ENCODE results near the gene B3GNT7.

Gene B3GNT7

DNA sequence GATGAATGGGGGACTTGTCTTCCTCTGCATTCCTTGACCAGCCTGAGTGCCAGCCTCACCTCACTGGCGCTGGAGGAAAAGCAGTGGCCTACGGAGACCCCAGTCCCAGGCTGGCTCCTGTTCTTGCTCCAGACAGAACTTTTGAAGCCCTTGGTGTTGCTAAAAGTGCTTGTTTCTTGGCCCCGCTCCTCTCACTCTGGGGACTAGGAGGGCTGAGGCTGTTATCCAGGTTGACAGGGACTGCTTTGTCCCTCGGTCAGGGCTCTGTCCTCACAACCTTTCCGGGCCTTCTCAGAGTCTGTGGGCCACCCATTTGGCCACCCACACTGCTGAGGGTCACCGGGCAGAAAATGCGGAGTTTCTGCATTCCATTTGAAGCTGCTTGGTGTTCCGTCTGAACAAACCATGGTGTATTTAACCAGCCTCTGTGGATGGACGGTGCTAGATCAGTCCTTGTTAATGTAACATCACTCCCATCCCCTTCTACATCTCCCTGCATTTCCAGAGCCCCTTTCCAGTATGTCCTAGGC, 25.6 kb downstream of the B3GNT7 start:
- TF ChIP-seq, protein P1, sequence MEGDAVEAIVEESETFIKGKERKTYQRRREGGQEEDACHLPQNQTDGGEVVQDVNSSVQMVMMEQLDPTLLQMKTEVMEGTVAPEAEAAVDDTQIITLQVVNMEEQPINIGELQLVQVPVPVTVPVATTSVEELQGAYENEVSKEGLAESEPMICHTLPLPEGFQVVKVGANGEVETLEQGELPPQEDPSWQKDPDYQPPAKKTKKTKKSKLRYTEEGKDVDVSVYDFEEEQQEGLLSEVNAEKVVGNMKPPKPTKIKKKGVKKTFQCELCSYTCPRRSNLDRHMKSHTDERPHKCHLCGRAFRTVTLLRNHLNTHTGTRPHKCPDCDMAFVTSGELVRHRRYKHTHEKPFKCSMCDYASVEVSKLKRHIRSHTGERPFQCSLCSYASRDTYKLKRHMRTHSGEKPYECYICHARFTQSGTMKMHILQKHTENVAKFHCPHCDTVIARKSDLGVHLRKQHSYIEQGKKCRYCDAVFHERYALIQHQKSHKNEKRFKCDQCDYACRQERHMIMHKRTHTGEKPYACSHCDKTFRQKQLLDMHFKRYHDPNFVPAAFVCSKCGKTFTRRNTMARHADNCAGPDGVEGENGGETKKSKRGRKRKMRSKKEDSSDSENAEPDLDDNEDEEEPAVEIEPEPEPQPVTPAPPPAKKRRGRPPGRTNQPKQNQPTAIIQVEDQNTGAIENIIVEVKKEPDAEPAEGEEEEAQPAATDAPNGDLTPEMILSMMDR (IDR thresholded peaks at IDR 0.05; ENCODE audit: low read depth, low read length) = no peak
- no peak for DNase-seq (ENCODE audit: extremely low read depth, low read depth)

DNA sequence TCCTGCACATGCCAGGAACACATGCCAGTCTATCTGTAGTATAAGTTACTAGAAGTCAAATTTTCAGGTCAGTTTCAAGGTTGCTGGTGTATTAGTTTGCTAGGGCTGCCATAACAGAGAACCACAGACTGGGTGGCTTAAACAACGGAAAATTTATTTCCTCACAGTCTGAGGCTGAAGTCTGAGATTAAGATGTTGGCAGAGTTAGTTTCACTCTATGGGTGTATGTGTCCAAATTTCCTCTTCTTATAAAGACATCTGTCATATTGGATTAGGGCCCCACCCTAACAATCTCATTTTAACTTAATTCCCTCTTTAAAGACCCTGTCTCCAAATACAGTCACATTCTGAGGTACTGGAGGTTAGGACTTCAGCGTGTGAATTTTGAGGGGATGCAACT, 26.5 kb downstream of the B3GNT7 start:
- TF ChIP-seq, protein P1 (IDR thresholded peaks at IDR 0.05; ENCODE audit: low read depth, low read length) = no peak
- no peak for DNase-seq (ENCODE audit: extremely low read depth, low read depth)

DNA sequence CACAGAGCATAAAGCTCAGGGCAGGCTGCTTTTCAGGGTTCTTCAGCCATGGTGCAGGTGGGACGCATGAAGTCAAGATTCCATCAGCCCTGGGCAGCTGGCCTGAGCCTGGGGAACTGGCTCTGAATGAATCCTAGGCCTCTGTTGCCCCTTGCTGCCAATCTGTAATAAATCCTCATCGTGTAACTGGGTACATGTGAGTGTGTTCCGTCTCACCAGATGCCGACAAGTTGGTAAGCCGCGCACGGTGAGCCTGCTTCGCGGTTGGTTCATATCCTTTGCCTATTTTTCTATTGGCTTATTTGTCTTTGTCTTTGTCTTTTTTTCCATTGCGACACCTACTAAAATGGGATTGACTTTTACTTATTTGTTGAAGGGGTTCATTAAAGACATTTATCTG, 27.7 kb downstream of the B3GNT7 start:
- TF ChIP-seq, protein P1 (IDR thresholded peaks at IDR 0.05; ENCODE audit: low read depth, low read length) = no peak
- no peak for DNase-seq (ENCODE audit: extremely low read depth, low read depth)

DNA sequence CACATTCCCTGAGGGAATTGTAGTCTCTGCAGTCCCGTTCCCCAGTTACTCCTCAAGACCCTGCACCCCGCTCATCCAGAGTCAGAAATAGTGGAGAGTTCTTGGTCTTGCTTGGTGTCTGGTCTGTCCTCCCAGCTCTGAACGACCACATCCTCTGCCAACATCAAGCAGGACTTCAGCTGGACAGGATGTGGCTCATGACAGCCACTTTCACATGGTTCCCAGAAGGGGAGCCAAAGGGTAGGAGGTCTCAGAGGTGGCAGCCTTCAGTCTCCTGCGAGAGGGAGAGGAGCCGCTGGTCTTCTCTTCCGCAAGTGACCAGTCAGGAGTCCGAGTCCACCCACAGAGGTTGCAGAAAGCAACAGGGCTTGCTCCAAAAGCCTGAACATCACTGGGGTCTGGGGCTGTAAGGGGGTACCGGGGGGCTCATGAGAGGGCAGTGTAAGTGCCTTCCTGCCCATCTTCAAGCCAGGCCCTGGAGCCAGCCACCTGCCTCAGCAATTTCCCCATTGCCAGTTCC, 29.8 kb downstream of the B3GNT7 start:
- DNase-seq (ENCODE audit: extremely low read depth, low read depth) = no peak
- TF ChIP-seq, protein P1 (IDR thresholded peaks at IDR 0.05; ENCODE audit: low read depth, low read length) = no peak

DNA sequence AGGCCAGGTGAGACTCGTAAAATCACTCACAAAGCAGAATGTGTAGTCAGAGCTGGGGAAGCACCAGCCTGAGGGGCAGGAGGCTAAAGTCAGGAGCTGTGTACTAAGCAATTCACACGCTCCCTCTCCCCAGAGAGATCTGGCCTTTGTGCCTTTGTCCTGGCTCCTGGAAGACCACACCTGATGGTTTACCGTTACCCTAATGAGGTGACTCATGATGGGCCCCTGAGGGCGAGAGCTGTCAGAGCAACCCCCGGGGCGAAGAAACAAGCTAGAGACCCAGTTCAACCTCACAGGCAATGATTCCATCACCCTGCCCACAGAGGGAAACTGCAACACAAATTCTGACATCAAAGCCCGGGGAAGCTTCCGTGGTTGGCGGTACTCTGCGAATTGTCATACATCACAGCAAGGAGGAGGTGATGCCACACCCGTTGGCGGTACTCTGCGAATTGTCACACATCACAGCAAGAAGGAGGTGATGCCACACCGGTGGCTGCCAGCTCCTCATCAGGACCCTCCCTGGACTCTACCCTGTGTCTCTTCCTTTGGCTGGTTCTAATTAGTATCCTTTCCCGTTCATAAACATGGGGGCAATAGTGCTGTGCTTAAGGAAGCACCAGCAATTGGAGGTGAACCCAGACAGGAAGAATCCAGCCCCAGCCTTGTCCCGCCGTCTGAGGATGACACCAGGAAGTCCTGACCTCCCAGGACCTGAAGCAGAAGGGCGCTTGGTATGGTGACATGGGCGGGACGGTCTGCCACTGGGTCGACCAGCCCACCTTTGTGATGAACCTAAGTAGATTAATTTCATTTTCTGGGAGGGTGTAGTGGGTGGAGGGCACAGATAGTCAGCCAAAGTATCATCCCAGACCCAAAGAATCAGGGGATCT, 30.5 kb downstream of the B3GNT7 start:
- TF ChIP-seq, protein P1 (IDR thresholded peaks at IDR 0.05; ENCODE audit: low read depth, low read length) = no peak
- DNase-seq (ENCODE audit: extremely low read depth, low read depth) = no peak

DNA sequence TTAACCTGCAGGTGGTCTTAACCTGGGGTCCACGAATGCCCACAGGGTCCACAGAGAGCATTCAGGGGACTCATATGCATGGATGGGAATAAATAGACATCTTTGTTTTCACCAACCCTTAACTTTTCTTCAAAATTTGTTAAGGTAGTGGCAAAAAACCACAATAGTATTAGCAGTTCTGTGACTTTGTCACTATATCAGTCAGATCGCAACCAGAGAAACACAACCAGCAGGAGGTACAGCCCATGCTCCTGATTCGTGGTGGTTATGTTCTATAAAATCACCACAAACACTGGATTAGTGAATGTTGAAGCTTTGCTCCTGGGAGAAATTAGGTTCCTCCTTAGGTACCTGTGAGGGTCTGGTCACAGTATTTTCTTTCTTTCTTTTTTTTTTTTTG, 31.6 kb downstream of the B3GNT7 start:
- TF ChIP-seq, protein P1 (IDR thresholded peaks at IDR 0.05; ENCODE audit: low read depth, low read length) = no peak
- DNase-seq (ENCODE audit: extremely low read depth, low read depth) = no peak

DNA sequence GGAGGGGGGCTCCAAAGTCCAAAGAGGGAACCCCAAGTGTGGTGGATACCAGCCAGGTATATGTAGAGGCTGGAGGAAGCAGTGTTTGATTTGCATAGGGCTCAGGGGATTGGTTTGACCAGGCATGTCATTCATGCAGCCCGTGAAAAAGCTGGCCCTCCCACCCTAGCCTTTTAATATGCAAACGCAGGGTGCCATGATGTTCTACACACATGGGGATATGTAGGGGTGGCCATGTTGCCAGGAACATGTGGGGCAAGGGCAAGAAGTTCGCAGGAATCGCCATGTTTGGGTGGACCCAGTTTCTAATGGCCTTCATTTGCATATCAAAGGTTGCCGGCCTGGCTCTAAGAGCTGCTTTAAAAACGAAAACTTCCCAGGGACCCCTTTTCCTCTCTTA, 33.6 kb downstream of the B3GNT7 start:
- TF ChIP-seq, protein P1 (IDR thresholded peaks at IDR 0.05; ENCODE audit: low read depth, low read length) = no peak

More for the DNA sequence above, 33.6 kb downstream of the B3GNT7 start:
- no peak for DNase-seq (ENCODE audit: extremely low read depth, low read depth)

All from AG09319 (cell line).